Measurements from ENCODE around the gene ZSCAN5B.
"Not testable (repeated sequence)": the region's sequence is repeated elsewhere in the genome, so short reads cannot be mapped to it uniquely, and the experiment has no call there.

The ZSCAN5B gene

GRCh38 chr19:56197646-56198045 lies at the start of gene ZSCAN5B:
Gene ZSCAN5B (minus strand): TSS chr19:56197783. CDS start chr19:56193052, 4,731 bp downstream.
- not testable (repeated sequence) for H3K36me3 ChIP-seq (ENCODE audit: insufficient read depth, low read length); H3K27ac ChIP-seq (ENCODE audit: low read length); H3K79me2 ChIP-seq (ENCODE audit: insufficient read depth, low read length); H3K4me1 ChIP-seq (ENCODE audit: insufficient read depth, low read length); H4K20me1 ChIP-seq (ENCODE audit: insufficient read depth, low read length); H3K27me3 ChIP-seq (ENCODE audit: insufficient read depth, low read length, poor library complexity); H3K9ac ChIP-seq (ENCODE audit: low read depth, low read length); H2AFZ ChIP-seq (ENCODE audit: low read depth, low read length); ATAC-seq (ENCODE audit: insufficient read depth, low read depth); H3K4me3 ChIP-seq (ENCODE audit: low read depth in 1 of 2, low read length in 2 of 2); H3K9me3 ChIP-seq (ENCODE audit: insufficient read depth, low read length, severe bottlenecking); H3K4me2 ChIP-seq (ENCODE audit: insufficient read depth, low read length); DNase-seq

GRCh38 chr19:56245764-56246163 lies 48.2 kb upstream of the ZSCAN5B start:
- H3K4me1 ChIP-seq (ENCODE audit: insufficient read depth, low read length); H2AFZ ChIP-seq (ENCODE audit: low read depth, low read length); H3K27me3 ChIP-seq (ENCODE audit: insufficient read depth, low read length, poor library complexity); H3K27ac ChIP-seq (ENCODE audit: low read length); DNase-seq; H4K20me1 ChIP-seq (ENCODE audit: insufficient read depth, low read length); H3K36me3 ChIP-seq (ENCODE audit: insufficient read depth, low read length); H3K9ac ChIP-seq (ENCODE audit: low read depth, low read length); H3K4me2 ChIP-seq (ENCODE audit: insufficient read depth, low read length); H3K79me2 ChIP-seq (ENCODE audit: insufficient read depth, low read length); ATAC-seq (ENCODE audit: insufficient read depth, low read depth); H3K9me3 ChIP-seq (ENCODE audit: insufficient read depth, low read length, severe bottlenecking); H3K4me3 ChIP-seq (ENCODE audit: low read depth in 1 of 2, low read length in 2 of 2): not testable (repeated sequence)

GRCh38 chr19:56245121-56245740 lies 47.6 kb upstream of the ZSCAN5B start:
- ATAC-seq (ENCODE audit: insufficient read depth, low read depth), result no peak
- no peaks in the 10 kb centered on the region for H3K36me3 ChIP-seq (ENCODE audit: insufficient read depth, low read length)

GRCh38 chr19:56223481-56223880 lies 25.9 kb upstream of the ZSCAN5B start:
- no peak for TF ChIP-seq CTCF (IDR thresholded peaks at IDR 0.05; ENCODE audit: borderline replicate concordance, extremely low read depth, low read length, poor library complexity, severe bottlenecking)
- no peak for TF ChIP-seq EZH2 (IDR thresholded peaks at IDR 0.05; ENCODE audit: borderline replicate concordance, low read depth, low read length, severe bottlenecking)
- H3K79me2 ChIP-seq (ENCODE audit: insufficient read depth, low read length), result no peaks in the 10 kb centered on the region
- no peaks in the 10 kb centered on the region for H3K4me1 ChIP-seq (ENCODE audit: insufficient read depth, low read length)
- no peak for ATAC-seq (ENCODE audit: insufficient read depth, low read depth)
- H3K9ac ChIP-seq (ENCODE audit: low read depth, low read length), result no peak overlapping the region
- no peak overlapping the region for H2AFZ ChIP-seq (ENCODE audit: low read depth, low read length)
- H3K4me3 ChIP-seq (ENCODE audit: low read depth in 1 of 2, low read length in 2 of 2), result no peak overlapping the region
- no peaks in the 10 kb centered on the region for H3K9me3 ChIP-seq (ENCODE audit: insufficient read depth, low read length, severe bottlenecking)
- no peaks in the 10 kb centered on the region for H3K27me3 ChIP-seq (ENCODE audit: insufficient read depth, low read length, poor library complexity)
- no peaks in the 10 kb centered on the region for H4K20me1 ChIP-seq (ENCODE audit: insufficient read depth, low read length)
- no peak overlapping the region for H3K27ac ChIP-seq (ENCODE audit: low read length)
- no peaks in the 10 kb centered on the region for H3K36me3 ChIP-seq (ENCODE audit: insufficient read depth, low read length)
- H3K4me2 ChIP-seq (ENCODE audit: insufficient read depth, low read length), result no peak overlapping the region
- no peak for DNase-seq

More at GRCh38 chr19:56245121-56245740, 47.6 kb upstream of the ZSCAN5B start:
- Histone ChIP-seq H3K79me2 (ENCODE audit: insufficient read depth, low read length) (no peaks in the 10 kb centered on the region), H3K27me3 (ENCODE audit: insufficient read depth, low read length, poor library complexity) (no peaks in the 10 kb centered on the region), H3K27ac (ENCODE audit: low read length) (no peak overlapping the region), H3K9ac (ENCODE audit: low read depth, low read length) (no peak overlapping the region), H3K4me3 (ENCODE audit: low read depth in 1 of 2, low read length in 2 of 2) (no peak overlapping the region), H2AFZ (ENCODE audit: low read depth, low read length) (no peak overlapping the region), H3K4me1 (ENCODE audit: insufficient read depth, low read length) (no peaks in the 10 kb centered on the region), H4K20me1 (ENCODE audit: insufficient read depth, low read length) (no peaks in the 10 kb centered on the region), H3K9me3 (ENCODE audit: insufficient read depth, low read length, severe bottlenecking) (no peaks in the 10 kb centered on the region), H3K4me2 (ENCODE audit: insufficient read depth, low read length) (no peak overlapping the region)
- TF ChIP-seq CTCF (IDR thresholded peaks at IDR 0.05; ENCODE audit: borderline replicate concordance, extremely low read depth, low read length, poor library complexity, severe bottlenecking) (no peak), EZH2 (IDR thresholded peaks at IDR 0.05; ENCODE audit: borderline replicate concordance, low read depth, low read length, severe bottlenecking) (no peak)
- no peak for DNase-seq
